Vagina (tissue), 2 donors: Measurements from ENCODE around the gene TMEM233.

Experiments used
- CTCF ChIP-seq, 3 experiments: fragments of 450-650 bp in 2 of 3; fragments of 200-600 bp in 1 of 3; sonication (generic) in 1 of 3; IDR thresholded peaks; one replicate each; pipeline ENCODE4 v1.5.1; 2017 to 2019; ENCODE audit warnings: antibody characterized with exemption in 3 of 3, mild to moderate bottlenecking in 2 of 3, moderate library complexity in 2 of 3
- POLR2A ChIP-seq, 2 donors: fragments of 450-650 bp; IDR thresholded peaks; one replicate each; pipeline ENCODE4 v1.6.1; 2017; ENCODE audit warnings: antibody characterized with exemption in 2 of 2, mild to moderate bottlenecking in 2 of 2, moderate library complexity in 2 of 2

DNA sequence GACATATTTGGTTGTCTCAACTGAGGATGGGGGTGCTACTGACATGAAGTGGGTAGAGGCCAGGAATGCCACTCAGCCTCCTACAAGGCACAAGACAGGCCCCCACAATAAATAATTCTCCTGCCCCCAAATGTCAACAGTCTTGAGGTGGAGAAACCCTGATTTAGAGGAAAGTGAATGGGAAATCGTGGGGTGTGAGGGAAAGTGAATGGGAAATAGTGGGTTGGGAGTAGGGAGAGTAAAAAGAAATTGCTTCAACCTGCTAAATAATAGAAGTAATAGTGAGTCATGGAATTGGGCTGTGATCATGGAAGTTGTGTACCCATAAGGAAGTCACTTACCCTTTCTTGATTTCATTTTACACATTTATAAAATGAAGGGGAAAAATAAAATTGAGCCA is 16.7 kb upstream of the TMEM233 start:
- no peak for TF ChIP-seq CTCF (IDR thresholded peaks at IDR 0.05)
- TF ChIP-seq POLR2A (IDR thresholded peaks at IDR 0.05) = no peak
